ENCODE measurements around the gene C1QL4. TPM values are rescaled to one million over a fixed set of nuclear protein-coding genes. Genes with fewer than 3 reads are reported as not detected.

Gene C1QL4
- total and polyA plus RNA-seq, 2 of the 8 experiments (the other 6 are each of a cell fraction or from before 2014, with no cell fraction given) = 0.28 to 0.63 TPM

DNA sequence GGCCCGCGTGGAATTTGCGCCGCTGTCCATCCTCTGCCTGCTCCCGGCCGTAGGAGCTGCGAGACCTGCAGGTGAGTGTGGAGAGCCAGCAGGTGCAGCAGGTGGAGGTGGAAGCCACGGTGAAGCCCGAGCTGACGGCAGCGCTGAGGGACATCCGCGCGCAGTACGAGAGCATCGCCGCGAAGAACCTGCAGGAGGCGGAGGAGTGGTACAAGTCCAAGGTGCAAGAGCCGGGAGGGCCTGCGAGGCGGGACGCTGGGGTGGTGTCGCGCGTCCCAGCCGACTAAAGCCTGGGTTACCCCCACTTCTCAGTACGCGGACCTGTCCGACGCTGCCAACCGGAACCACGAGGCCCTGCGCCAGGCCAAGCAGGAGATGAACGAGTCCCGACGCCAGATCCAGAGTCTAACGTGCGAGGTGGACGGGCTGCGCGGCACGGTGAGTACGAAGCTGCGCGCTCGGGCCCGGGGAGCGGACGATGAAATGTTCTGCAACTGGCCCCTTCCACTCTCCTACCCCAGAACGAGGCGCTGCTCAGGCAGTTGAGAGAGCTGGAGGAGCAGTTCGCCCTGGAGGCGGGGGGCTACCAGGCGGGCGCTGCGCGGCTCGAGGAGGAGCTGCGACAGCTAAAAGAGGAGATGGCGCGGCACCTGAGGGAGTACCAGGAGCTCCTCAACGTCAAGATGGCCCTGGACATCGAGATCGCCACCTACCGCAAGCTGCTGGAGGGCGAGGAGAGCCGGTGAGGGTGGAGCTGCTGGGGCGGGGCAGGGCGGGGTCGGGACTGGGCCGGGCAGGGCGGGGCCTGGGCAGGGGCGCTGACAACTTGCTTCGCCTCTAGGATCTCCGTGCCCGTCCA is 39.9 kb downstream of the C1QL4 start (continued):
- TF ChIP-seq CHD7 (IDR thresholded peaks at IDR 0.05; ENCODE audit: insufficient replicate concordance, low read length) = no peak
- TF ChIP-seq RAD21 (IDR thresholded peaks at IDR 0.05 in 1 of 2, conservative IDR thresholded peaks at IDR 0.05 in 1 of 2; ENCODE audit: low read depth in 2 of 2, low read length in 2 of 2) = 0 out of 4 replicates have a peak, but pooled peaks of 1 of the 2 experiments have one; percentile 3
- peak; percentile 96 for TF ChIP-seq KDM4A (IDR thresholded peaks at IDR 0.05; ENCODE audit: low read depth, low read length, severe bottlenecking)
- TF ChIP-seq MAFK (IDR thresholded peaks at IDR 0.05; ENCODE audit: low read depth, low read length) = no peak
- 0 out of 4 replicates have a peak, but pooled peaks of 1 of the 2 experiments have one; percentile 19 for TF ChIP-seq HDAC2 (IDR thresholded peaks at IDR 0.05; ENCODE audit: borderline replicate concordance in 1 of 2, low read depth in 2 of 2, low read length in 2 of 2)

Data from H1 (cell line).